ENCODE data around the gene BLNK.
A peak's percentile ranks its signal among the peaks of the same experiment; 100 is the strongest.

The BLNK gene

DNA sequence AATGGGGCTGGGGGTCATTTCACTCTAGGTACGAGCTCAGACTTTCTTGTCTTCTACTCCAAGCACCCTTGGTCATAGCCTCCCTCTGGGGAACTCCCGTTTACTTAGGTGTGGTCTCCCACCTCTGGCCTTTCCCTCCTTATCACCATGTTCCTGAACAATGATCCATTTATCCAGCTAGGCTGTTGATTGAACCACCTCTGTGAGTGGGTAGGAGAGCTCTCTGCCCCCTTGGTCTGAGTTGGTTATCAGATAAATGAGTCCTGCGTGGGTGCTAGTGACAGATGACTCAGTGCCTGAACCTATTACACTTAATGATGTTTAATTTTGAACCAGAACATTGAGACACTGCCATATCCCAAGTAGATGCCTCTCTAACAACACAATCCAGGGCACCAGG is 9.4 kb downstream of the BLNK start:
- no peak for DNase-seq (ENCODE audit: low read depth)

- no peak for DNase-seq (ENCODE audit: low read depth)
These were observed 10.2 kb downstream of the BLNK start for GRCh38 chr10:96261132-96261531.

DNA sequence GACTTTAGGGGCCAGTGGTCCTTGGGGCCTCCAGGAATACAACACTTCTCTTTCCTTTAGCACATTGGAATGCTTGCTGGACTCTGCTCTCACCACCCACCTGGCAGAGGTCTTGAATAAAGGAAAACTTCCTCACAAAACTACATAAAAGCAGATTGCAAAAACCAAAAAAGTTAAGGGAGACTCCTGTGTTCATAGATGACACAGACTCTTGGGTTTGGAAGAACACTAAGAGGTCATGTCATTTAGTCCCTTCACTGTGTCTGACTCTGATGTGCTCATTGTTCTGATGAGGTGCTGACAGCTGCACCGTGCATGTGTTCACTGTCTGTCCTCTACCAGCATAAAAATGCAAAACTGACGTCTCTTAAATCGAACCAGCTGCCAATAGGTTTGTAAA is 11.4 kb downstream of the BLNK start:
- no peak for DNase-seq (ENCODE audit: low read depth)

DNA sequence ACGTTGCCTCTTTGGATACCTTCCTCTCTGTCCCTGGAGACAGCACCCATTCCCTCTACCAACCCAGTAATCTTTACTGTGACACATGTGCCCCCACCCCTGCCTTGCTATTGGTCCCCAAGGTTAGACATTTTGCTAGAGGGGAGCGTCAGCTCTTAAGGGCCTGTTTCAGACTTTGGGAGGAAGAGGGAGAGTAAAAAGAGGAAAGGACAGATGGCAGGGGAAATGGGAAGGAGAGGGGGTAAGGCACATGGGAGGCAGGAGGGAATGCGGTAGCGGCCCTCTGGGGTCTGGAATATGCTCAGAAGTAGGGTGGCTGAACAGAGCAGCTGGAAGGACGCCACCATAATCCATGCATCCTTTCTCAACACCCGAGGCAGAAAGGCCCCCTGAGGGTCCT is 12.2 kb downstream of the BLNK start:
- no peak for DNase-seq (ENCODE audit: low read depth)

GRCh38 chr10:96257944-96258343 is 13.4 kb downstream of the BLNK start:
- DNase-seq (ENCODE audit: low read depth) = no peak

GRCh38 chr10:96255549-96256333 is 15.6 kb downstream of the BLNK start:
- DNase-seq (ENCODE audit: low read depth) = no peak

DNA sequence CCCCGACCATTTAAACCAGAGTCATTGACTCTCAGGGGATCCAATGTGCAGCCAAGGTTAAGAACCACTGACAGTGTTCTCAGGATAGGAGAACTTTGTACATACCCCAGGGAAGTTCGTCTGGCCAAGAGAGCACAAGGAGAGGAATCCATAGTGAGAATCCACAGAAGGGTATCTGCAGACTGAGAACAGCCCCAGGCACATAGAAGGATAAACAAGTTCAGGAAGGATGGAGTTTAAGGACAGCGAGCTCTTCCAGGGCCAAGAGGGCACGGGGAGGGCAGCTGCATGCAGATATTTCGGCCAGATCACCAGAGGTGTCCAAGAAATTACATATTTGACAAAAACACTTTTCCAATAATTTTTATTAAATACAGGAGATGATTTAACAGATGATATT is 16.4 kb downstream of the BLNK start:
- DNase-seq (ENCODE audit: low read depth) = no peak

DNA sequence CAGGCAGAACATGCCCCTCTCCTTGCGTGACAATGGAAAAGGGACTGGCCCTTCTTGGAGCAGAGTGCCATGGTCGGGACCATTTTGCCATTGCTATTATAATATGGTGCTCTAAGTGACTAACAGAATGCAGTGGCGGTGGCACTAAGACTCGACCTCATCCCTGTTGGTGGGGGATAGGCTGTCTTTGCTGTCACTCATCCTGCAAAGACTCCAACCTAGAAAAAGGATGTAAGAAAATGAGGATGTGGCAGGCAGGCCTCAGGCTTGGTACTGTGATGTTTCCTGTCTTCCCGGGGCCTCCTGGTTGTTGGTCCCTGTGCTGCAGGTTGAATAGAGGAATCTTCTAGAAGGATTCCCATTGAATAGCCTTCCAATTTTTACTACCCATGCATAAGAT is 18.6 kb downstream of the BLNK start:
- DNase-seq (ENCODE audit: low read depth) = no peak

- no peak for DNase-seq (ENCODE audit: low read depth)
These were observed 21.0 kb downstream of the BLNK start for GRCh38 chr10:96250349-96250748.

GRCh38 chr10:96249264-96249663 is 22.1 kb downstream of the BLNK start:
- no peak for DNase-seq (ENCODE audit: low read depth)

DNA sequence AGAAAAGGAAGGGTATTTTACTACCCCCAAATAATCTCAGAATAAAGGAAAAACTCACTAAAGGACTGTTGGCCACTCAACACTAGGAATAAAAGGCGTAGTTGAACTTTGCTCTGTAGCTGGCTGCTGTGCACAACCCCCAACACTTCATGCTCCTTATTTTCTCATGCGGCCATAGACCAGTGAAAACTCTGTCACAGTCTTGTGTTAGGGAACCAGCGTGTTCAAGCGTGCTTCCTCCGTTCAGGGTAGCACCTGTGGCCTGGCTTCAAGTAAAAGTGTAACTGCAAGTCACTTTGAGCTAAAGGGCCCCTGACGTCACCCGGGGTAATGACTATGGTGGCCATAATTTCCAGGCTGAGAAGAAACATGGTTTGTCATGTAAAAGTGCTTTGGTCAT is 27.0 kb downstream of the BLNK start:
- DNase-seq (ENCODE audit: low read depth) = no peak

GRCh38 chr10:96243296-96243695 is 28.1 kb downstream of the BLNK start:
- DNase-seq (ENCODE audit: low read depth) = no peak

GRCh38 chr10:96242822-96243221 is 28.5 kb downstream of the BLNK start:
- no peak for DNase-seq (ENCODE audit: low read depth)

DNA sequence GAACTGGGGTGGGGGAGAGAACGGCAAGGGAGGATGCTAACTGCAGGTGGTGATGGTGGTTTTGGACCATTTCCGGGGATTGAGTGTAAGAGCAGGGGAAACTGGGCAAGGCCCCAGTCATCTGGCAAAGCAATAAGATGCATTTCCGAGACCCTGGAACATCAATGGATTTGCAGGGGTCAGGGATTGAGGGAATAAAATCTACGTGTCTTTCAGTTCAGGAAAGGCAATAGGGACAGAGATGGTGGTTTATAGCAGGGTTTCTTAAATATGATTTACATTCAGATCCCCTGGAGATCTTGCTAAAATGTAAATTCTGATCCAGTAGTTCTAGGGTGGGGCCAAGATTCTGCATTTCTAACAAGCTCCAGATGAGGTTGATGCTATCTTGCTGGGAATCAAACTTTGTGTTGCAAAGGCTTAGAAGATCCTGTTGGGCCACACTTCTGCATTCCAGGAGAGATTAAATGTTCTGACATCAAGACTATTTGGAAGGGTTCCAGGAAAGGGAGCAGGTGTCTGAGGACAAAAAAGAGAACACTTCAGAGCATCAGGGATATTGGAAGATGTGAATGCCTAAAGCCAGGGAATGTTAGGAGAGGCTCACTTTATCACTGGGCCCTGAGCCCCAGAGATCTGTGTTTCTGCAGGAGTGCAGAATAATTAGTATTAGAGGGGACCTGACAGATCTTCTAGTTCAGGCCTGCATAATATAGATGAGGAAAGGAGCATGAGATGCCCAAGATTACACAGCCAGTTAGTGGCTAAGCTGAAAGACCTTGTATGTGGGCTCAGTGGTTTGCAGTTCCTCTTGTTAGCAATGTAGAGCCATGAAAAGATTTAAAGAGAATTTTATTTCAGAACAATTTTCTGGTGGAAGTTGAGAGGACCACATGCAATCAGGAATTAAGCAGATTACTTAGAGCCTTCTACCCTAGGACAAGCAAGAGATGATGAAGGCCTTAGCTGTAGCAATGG is 32.4 kb downstream of the BLNK start:
- no peak for DNase-seq (ENCODE audit: low read depth)

- DNase-seq (ENCODE audit: low read depth) = no peak
These were observed 34.5 kb downstream of the BLNK start for GRCh38 chr10:96236876-96237275.

DNA sequence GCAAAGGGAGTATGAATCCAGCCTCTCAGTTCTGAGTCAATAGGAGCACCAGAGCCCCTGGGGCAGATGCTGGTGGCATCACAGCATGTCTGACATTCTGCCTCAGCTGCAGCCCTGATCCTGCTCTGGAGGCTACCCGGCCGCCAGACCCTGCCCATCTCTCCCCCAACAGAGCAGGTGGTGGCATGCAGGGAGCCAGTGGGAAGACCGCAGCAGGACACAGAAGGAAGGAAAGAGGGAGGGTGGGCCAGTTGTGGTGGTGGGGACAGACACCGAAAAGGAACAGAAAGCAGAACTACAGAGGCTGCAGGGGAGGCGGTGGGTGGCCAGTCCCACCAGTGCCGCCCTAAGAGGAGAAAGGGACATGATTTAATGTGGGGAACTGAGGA is 35.3 kb downstream of the BLNK start:
- no peak for DNase-seq (ENCODE audit: low read depth)

- no peak for DNase-seq (ENCODE audit: low read depth)
These were observed 35.9 kb downstream of the BLNK start for GRCh38 chr10:96235326-96236089.

GRCh38 chr10:96233959-96234358 is 37.4 kb downstream of the BLNK start:
- no peak for DNase-seq (ENCODE audit: low read depth)

GRCh38 chr10:96230527-96230926 is 40.8 kb downstream of the BLNK start:
- no peak for DNase-seq (ENCODE audit: low read depth)

- peak; percentile 36 for DNase-seq (ENCODE audit: low read depth)
These were observed 41.8 kb downstream of the BLNK start for GRCh38 chr10:96229568-96230030.

DNA sequence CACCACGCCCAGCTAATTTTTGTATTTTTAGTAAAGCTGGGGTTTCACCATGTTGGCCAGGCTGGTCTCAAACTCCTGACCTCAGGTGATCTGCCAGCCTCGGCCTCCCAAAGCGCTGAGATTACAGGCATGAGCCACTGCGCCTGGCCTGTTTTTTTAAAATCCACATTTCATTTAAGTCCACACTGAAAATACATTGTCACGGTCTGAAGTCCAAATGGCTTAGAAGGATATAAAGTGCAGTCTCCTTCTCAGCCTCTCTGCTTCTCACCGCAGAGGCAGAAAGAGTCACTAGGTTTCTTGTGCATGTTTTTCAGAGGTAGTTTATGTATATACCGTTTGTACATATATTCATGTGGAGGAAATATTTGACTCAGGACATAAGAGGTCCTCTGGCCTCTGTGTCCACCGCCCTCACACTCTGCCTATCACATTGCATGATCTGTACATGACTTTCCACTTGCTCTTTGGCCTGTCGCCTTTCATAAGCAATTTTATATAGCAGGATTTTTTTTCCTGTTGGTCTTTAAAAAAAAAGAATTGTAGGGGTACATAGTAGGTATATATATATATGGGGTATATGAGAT is 42.9 kb downstream of the BLNK start:
- no peak for DNase-seq (ENCODE audit: low read depth)

DNA sequence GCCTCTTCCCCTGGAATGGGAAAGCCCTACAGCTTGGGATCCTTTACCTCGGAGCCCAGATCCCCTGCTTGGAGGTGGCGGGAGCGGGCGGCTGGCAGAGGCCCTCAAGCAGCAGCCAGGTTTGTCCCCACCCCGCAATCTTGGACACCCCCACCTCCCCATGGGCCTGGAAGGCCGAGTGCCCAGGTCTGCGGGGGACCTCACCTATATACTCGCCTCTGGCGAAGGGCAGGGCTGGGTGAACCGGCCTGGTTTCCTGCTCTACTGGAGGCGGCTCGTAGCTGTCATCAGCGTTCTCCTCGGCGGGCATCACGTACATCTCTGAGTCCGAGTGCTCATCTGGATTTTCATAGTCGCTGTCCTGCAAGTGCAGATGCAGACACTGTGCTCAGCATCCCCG is 44.2 kb downstream of the BLNK start:
- no peak for DNase-seq (ENCODE audit: low read depth)
